ENCODE measurements around the gene EPHA3. TPM values are rescaled to one million over a fixed set of nuclear protein-coding genes. Genes with fewer than 3 reads are reported as not detected.

EPHA3 gene
- total RNA-seq, 3 donors from 2014 or later (not counting 1 experiment from before 2014, with no cell fraction given) = not detected

DNA sequence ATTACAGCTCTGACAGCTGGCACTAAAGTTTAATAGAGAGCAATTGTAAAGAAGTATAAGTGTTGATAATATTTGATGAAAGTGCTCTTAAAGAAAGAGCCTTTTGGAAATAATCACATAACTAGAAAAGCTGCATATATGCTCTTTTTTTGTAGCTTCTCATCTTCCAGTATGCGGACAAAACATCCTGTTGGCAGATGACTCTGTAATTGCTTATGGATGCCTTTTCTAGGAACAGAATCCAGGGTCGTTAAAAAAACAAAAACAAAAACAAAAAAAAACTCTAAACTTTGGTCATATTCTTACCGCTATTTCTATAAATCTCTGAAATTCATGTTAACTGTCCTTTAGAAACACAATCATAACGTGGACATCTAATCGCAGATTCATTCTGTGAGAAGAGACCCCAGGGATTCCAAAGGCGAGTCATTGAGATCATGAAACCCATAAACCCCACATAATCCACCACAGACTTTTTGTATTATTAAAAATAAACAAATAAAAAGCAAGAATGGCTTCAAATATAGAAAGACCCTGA lies 109.8 kb downstream of the EPHA3 start:
- H3K27ac ChIP-seq (ENCODE audit: low read length) = no peak overlapping the region
- no peaks in the 10 kb centered on the region for H3K4me1 Mint-ChIP-seq
- no peak overlapping the region for H3K4me3 Mint-ChIP-seq

DNA sequence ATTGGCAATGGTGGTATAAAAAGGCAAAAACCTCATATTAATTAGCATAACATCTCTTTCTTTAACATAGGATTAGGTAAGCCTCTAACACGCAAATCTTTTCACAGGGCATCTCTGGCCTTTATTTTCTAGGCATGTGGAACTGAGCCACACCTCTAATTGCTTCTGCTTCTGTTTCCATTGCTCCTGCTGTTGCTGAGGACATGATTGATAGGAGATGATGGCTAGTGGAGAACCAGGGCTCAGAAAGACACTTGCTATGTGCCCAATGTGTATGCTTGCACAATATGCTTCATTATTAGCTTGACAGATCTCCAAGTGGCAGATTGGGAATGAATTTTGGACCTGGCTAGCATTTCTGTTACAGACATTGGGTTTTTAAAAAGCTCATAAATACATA lies 114.5 kb downstream of the EPHA3 start:
- H3K27me3 ChIP-seq (ENCODE audit: control insufficient read depth, insufficient read depth, low read length) = no peaks in the 10 kb centered on the region
- H3K9me3 Mint-ChIP-seq = peaks cover 4 to 10% of the 10 kb centered on the region in 2 donors
- H3K27ac Mint-ChIP-seq = no peak overlapping the region
- TF ChIP-seq, protein P1, sequence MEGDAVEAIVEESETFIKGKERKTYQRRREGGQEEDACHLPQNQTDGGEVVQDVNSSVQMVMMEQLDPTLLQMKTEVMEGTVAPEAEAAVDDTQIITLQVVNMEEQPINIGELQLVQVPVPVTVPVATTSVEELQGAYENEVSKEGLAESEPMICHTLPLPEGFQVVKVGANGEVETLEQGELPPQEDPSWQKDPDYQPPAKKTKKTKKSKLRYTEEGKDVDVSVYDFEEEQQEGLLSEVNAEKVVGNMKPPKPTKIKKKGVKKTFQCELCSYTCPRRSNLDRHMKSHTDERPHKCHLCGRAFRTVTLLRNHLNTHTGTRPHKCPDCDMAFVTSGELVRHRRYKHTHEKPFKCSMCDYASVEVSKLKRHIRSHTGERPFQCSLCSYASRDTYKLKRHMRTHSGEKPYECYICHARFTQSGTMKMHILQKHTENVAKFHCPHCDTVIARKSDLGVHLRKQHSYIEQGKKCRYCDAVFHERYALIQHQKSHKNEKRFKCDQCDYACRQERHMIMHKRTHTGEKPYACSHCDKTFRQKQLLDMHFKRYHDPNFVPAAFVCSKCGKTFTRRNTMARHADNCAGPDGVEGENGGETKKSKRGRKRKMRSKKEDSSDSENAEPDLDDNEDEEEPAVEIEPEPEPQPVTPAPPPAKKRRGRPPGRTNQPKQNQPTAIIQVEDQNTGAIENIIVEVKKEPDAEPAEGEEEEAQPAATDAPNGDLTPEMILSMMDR (IDR thresholded peaks at IDR 0.05) = no peak
- no peaks in the 10 kb centered on the region for H3K27me3 Mint-ChIP-seq (ENCODE audit: low read depth in 2 of 2)
- H3K4me1 ChIP-seq (ENCODE audit: control insufficient read depth, insufficient read depth, low read length) = no peaks in the 10 kb centered on the region
- DNase-seq (no peak), ATAC-seq (no peak)
- H3K9me3 ChIP-seq (ENCODE audit: control insufficient read depth, insufficient read depth, low read length) = no peaks in the 10 kb centered on the region
- no peaks in the 10 kb centered on the region for H3K36me3 Mint-ChIP-seq
- H3K4me3 Mint-ChIP-seq = no peak overlapping the region
- no peaks in the 10 kb centered on the region for H3K4me1 Mint-ChIP-seq
- WGBS (ENCODE audit: insufficient coverage) = 78% methylated on average over 1 of the region's 1 CpG
- H3K36me3 ChIP-seq (ENCODE audit: control insufficient read depth, insufficient read depth, low read length) = no peaks in the 10 kb centered on the region
- intact Hi-C loops (cut with micrococcal nuclease) = no loop called here
- H3K4me3 ChIP-seq (ENCODE audit: low read length) = no peak overlapping the region
- H3K27ac ChIP-seq (ENCODE audit: low read length) = no peak overlapping the region

More for the DNA sequence above, 109.8 kb downstream of the EPHA3 start:
- no peak overlapping the region for H3K4me3 ChIP-seq (ENCODE audit: low read length)
- H3K36me3 ChIP-seq (ENCODE audit: control insufficient read depth, insufficient read depth, low read length) = no peaks in the 10 kb centered on the region
- Mint-ChIP-seq H3K9me3 (peaks cover 0 to 10% of the 10 kb centered on the region in 2 donors), H3K27ac (no peak overlapping the region), H3K27me3 (ENCODE audit: low read depth in 2 of 2) (no peaks in the 10 kb centered on the region), H3K36me3 (no peaks in the 10 kb centered on the region)
- intact Hi-C loops (cut with micrococcal nuclease) = no loop called here
- 80% methylated on average over 5 of the region's 6 CpGs for WGBS (ENCODE audit: insufficient coverage)
- TF ChIP-seq, protein P1 (IDR thresholded peaks at IDR 0.05) = no peak
- no peaks in the 10 kb centered on the region for H3K27me3 ChIP-seq (ENCODE audit: control insufficient read depth, insufficient read depth, low read length)
- ATAC-seq = no peak
- H3K9me3 ChIP-seq (ENCODE audit: control insufficient read depth, insufficient read depth, low read length) = no peaks in the 10 kb centered on the region
- no peaks in the 10 kb centered on the region for H3K4me1 ChIP-seq (ENCODE audit: control insufficient read depth, insufficient read depth, low read length)
- DNase-seq = no peak

DNA sequence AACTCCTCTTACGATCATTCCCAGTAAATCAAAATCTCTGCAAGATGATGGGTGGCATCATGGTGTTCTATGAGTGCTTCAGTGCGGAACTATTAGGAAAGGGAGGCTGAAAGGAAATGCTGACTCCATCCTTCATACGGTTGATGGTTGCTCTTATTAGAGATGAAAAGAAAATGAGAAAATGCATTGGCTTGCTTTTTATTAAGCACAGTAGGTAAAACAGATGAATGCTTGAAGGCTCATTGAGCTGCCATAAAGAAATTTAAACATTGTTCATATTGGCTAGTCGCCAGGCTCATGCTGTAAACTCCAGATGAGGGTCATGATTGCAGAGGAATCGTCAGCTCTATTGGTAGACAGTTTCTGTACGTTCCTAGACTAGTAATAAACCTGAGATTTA lies 115.8 kb downstream of the EPHA3 start:
- H3K4me1 Mint-ChIP-seq = no peaks in the 10 kb centered on the region
- DNase-seq (no peak), ATAC-seq (no peak)
- no peaks in the 10 kb centered on the region for H3K36me3 ChIP-seq (ENCODE audit: control insufficient read depth, insufficient read depth, low read length)
- no peak overlapping the region for H3K4me3 Mint-ChIP-seq
- H3K9me3 ChIP-seq (ENCODE audit: control insufficient read depth, insufficient read depth, low read length) = no peaks in the 10 kb centered on the region
- H3K27ac Mint-ChIP-seq = no peak overlapping the region
- intact Hi-C loops (cut with micrococcal nuclease) = no loop called here
- H3K27me3 ChIP-seq (ENCODE audit: control insufficient read depth, insufficient read depth, low read length) = no peaks in the 10 kb centered on the region
- H3K27ac ChIP-seq (ENCODE audit: low read length) = no peak overlapping the region
- H3K4me3 ChIP-seq (ENCODE audit: low read length) = no peak overlapping the region
- TF ChIP-seq, protein P1 (IDR thresholded peaks at IDR 0.05) = no peak
- H3K9me3 Mint-ChIP-seq = peaks cover 4 to 10% of the 10 kb centered on the region in 2 donors
- H3K36me3 Mint-ChIP-seq = no peaks in the 10 kb centered on the region
- 75% methylated on average over 5 of the region's 6 CpGs for WGBS (ENCODE audit: insufficient coverage)
- H3K27me3 Mint-ChIP-seq (ENCODE audit: low read depth in 2 of 2) = no peaks in the 10 kb centered on the region
- H3K4me1 ChIP-seq (ENCODE audit: control insufficient read depth, insufficient read depth, low read length) = no peaks in the 10 kb centered on the region

DNA sequence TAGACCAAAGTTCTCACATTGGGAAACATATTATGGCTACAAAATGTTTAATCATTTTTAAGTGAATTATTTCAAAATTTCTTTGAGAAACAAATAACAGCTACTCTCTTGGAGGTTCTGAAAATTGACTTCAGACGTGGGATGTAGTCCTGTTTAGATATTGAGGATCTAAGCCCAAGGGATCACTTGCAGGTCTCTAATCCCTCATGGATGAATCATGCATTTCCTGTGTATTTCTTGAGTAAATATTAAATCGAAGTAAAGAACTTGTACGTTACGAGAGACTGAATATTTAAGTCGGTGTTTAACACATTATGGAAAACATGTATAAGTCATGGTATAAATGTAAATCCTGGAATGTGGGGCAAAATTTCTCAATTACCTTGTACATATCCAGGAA lies 119.8 kb downstream of the EPHA3 start:
- Histone ChIP-seq H3K27me3 (ENCODE audit: control insufficient read depth, insufficient read depth, low read length) (no peaks in the 10 kb centered on the region), H3K36me3 (ENCODE audit: control insufficient read depth, insufficient read depth, low read length) (no peaks in the 10 kb centered on the region), H3K27ac (ENCODE audit: low read length) (no peak overlapping the region), H3K4me1 (ENCODE audit: control insufficient read depth, insufficient read depth, low read length) (no peaks in the 10 kb centered on the region), H3K4me3 (ENCODE audit: low read length) (no peak overlapping the region), H3K9me3 (ENCODE audit: control insufficient read depth, insufficient read depth, low read length) (peaks cover 4% of the 10 kb centered on the region)
- TF ChIP-seq, protein P1 (IDR thresholded peaks at IDR 0.05) = no peak
- DNase-seq (no peak), ATAC-seq (no peak)
- 89% methylated on average over 5 of the region's 5 CpGs for WGBS (ENCODE audit: insufficient coverage)
- no peaks in the 10 kb centered on the region for H3K27me3 Mint-ChIP-seq (ENCODE audit: low read depth in 2 of 2)
- H3K27ac Mint-ChIP-seq = no peak overlapping the region
- intact Hi-C loops (cut with micrococcal nuclease) = no loop called here
- no peak overlapping the region for H3K4me3 Mint-ChIP-seq
- H3K4me1 Mint-ChIP-seq = no peaks in the 10 kb centered on the region
- peaks cover 5 to 13% of the 10 kb centered on the region in 2 donors for H3K9me3 Mint-ChIP-seq
- H3K36me3 Mint-ChIP-seq = no peaks in the 10 kb centered on the region
